PC-3 (cell line): ENCODE results near the gene A4GALT. TPM values are rescaled to one million over a fixed set of nuclear protein-coding genes. Genes with fewer than 3 reads are reported as not detected.

Experiments
- ATAC-seq: fragments of 200-7000 bp; cut with Tn5 transposase; 2 replicates; pipeline ENCODE4 v1.9.1; 2020; ENCODE audit warnings: mild to moderate bottlenecking, moderate library complexity
- BruUV-seq: library from RNA; stranded (reverse); fragments of 400-500 nt; replicated peaks from 2 replicates; lab custom pipeline; 2021; lab: Mats Ljungman, UMichigan
- CTCF ChIA-PET: fragments of 300-600 bp; sonication (Branson Sonifier 250); formaldehyde crosslinking; loops from one replicate; lab custom pipeline; 2022; ENCODE audit warnings: antibody characterized with exemption; lab: Charles Lee
- POLR2A ChIA-PET: fragments of 300-600 bp; sonication (Branson Sonifier 250); formaldehyde crosslinking; loops from one replicate; lab custom pipeline; 2022; ENCODE audit warnings: antibody characterized with exemption; ENCODE audit not compliant: unreplicated experiment; lab: Charles Lee
- DNase-seq: peaks from one replicate; pipeline ENCODE4 v3.0.0-alpha.2; 2015
- H2AFZ ChIP-seq: fragments of 300-600 bp; sonication (generic); 2 replicates; pipeline ENCODE4 v1.6.0; 2016; ENCODE audit warnings: antibody characterized with exemption, low read length
- H3F3A ChIP-seq: fragments of 300-600 bp; sonication (generic); one replicate; pipeline ENCODE4 v1.6.0; 2017; ENCODE audit warnings: antibody characterized with exemption, low read length, control low read depth, mild to moderate bottlenecking; ENCODE audit not compliant: unreplicated experiment
- H3K27ac ChIP-seq: fragments of 300-600 bp; sonication (generic); 2 replicates; pipeline ENCODE4 v1.5.1; 2016; ENCODE audit warnings: mild to moderate bottlenecking, low read length
- H3K27me3 ChIP-seq: fragments of 300-600 bp; sonication (generic); 2 replicates; pipeline ENCODE4 v1.6.1; 2016; ENCODE audit warnings: low read length, mixed read lengths
- H3K36me3 ChIP-seq: fragments of 300-600 bp; sonication (generic); 2 replicates; pipeline ENCODE4 v1.6.1; 2016; ENCODE audit warnings: low read depth, mixed run types, low read length, mixed read lengths
- H3K4me1 ChIP-seq: fragments of 300-600 bp; sonication (generic); 2 replicates; pipeline ENCODE4 v1.5.1; 2016; ENCODE audit warnings: low read length; ENCODE audit not compliant: insufficient read depth
- H3K4me2 ChIP-seq: fragments of 300-600 bp; sonication (generic); 2 replicates; pipeline ENCODE4 v1.6.0; 2016; ENCODE audit warnings: low read length
- H3K4me3 ChIP-seq: fragments of 300-600 bp; sonication (generic); 2 replicates; pipeline ENCODE4 v1.5.1; 2016; ENCODE audit warnings: mild to moderate bottlenecking, low read length, mixed read lengths
- H3K79me2 ChIP-seq: fragments of 300-600 bp; sonication (generic); 2 replicates; pipeline ENCODE4 v1.6.1; 2017; ENCODE audit warnings: low read length, mixed read lengths
- H3K9ac ChIP-seq: fragments of 300-600 bp; sonication (generic); 2 replicates; pipeline ENCODE4 v1.6.0; 2016; ENCODE audit warnings: mild to moderate bottlenecking, low read length
- H3K9me2 ChIP-seq: fragments of 300-600 bp; sonication (generic); replicated peaks from 2 replicates; pipeline ENCODE4 v1.6.1; 2016; ENCODE audit warnings: mixed run types, low read length, mixed read lengths
- H3K9me3 ChIP-seq: fragments of 300-600 bp; sonication (generic); 2 replicates; pipeline ENCODE4 v1.6.1; 2016; ENCODE audit warnings: low read length, mixed read lengths
- H4K20me1 ChIP-seq: fragments of 300-600 bp; sonication (generic); 2 replicates; pipeline ENCODE4 v1.6.1; 2016; ENCODE audit warnings: low read length, mixed read lengths
- CTCF ChIP-seq: fragments of 300-600 bp; sonication (generic); conservative IDR thresholded peaks from 2 replicates; pipeline ENCODE4 v1.5.1; 2017; ENCODE audit warnings: antibody characterized with exemption, low read depth, mild to moderate bottlenecking, low read length
- EZH2 ChIP-seq: fragments of 300-600 bp; sonication (generic); IDR thresholded peaks from one replicate; pipeline ENCODE4 v1.6.1; 2017; ENCODE audit warnings: antibody characterized with exemption, mild to moderate bottlenecking, low read length; ENCODE audit not compliant: unreplicated experiment
- EZH2phosphoT487 ChIP-seq: fragments of 300-600 bp; sonication (generic); IDR thresholded peaks from 2 replicates; pipeline ENCODE4 v1.6.1; 2018; ENCODE audit warnings: mild to moderate bottlenecking, antibody characterized with exemption, low read length, borderline replicate concordance
- intact Hi-C: fragments of 100-400 bp; cut with micrococcal nuclease; formaldehyde crosslinking; loops from 2 replicates; pipeline ENCODE4 v1.9.0; 2023
- total RNA-seq: library from RNA; depleted of rRNA; stranded (reverse); fragments of >200 nt; gene quantifications from 2 replicates; pipeline ENCODE4 v1.2.3, GENCODE V29; 2014

The A4GALT gene
- total RNA-seq, 1 experiment from 2014 or later, result 3.2 TPM

GRCh38 chr22:42664976-42665831 is 55.5 kb downstream of the A4GALT start:
- TF ChIP-seq EZH2, result no peak
- no peak for TF ChIP-seq EZH2phosphoT487
- no peak for TF ChIP-seq CTCF
- Histone ChIP-seq H3K27me3 (no peaks in the 10 kb centered on the region), H2AFZ (no peak overlapping the region), H3K79me2 (no peaks in the 10 kb centered on the region), H3K9me3 (no peaks in the 10 kb centered on the region), H4K20me1 (no peaks in the 10 kb centered on the region), H3K9me2 (no peaks in the 10 kb centered on the region), H3K4me1 (no peaks in the 10 kb centered on the region), H3K4me2 (no peak overlapping the region), H3K9ac (no peak overlapping the region), H3K36me3 (no peaks in the 10 kb centered on the region), H3K4me3 (no peak overlapping the region), H3F3A (no peaks in the 10 kb centered on the region), H3K27ac (no peak overlapping the region)
- ATAC-seq, result no peak
- no TSS peak for BruUV-seq
- no peak for DNase-seq
- POLR2A ChIA-PET, result no interaction called here
- intact Hi-C loops, result no loop called here
- CTCF ChIA-PET, result no interaction called here

GRCh38 chr22:42661985-42662831 is 58.5 kb downstream of the A4GALT start:
- no peak overlapping the region for H3K27ac ChIP-seq
- peak overlapping the region; percentile 75 for H3K4me3 ChIP-seq
- H3K9ac ChIP-seq, result peak overlapping the region; percentile 51
- CTCF ChIA-PET, result no interaction called here
- peak; percentile 91 for ATAC-seq
- no peaks in the 10 kb centered on the region for H3K27me3 ChIP-seq
- no peaks in the 10 kb centered on the region for H4K20me1 ChIP-seq
- H3K79me2 ChIP-seq, result no peaks in the 10 kb centered on the region
- no peaks in the 10 kb centered on the region for H3K9me2 ChIP-seq
- no peaks in the 10 kb centered on the region for H3K36me3 ChIP-seq
- H3K4me2 ChIP-seq, result peak overlapping the region; percentile 97
- POLR2A ChIA-PET, result no interaction called here
- H3K4me1 ChIP-seq, result no peaks in the 10 kb centered on the region
- no peaks in the 10 kb centered on the region for H3F3A ChIP-seq
- TF ChIP-seq EZH2phosphoT487 (no peak), CTCF (peak; percentile 78)
- intact Hi-C loops, result loop anchor here (1.0 kb wide), 1 partner anchor 158 kb away; no protein-coding TSS in a partner anchor
- BruUV-seq, result TSS peak; percentile 56
- no peaks in the 10 kb centered on the region for H3K9me3 ChIP-seq
- DNase-seq, result peak; percentile 76
- peak overlapping the region; percentile 99 for H2AFZ ChIP-seq

- H3K79me2 ChIP-seq, result no peaks in the 10 kb centered on the region
- no peaks in the 10 kb centered on the region for H3K27me3 ChIP-seq
- no peak overlapping the region for H2AFZ ChIP-seq
- TF ChIP-seq EZH2phosphoT487 (no peak), EZH2 (no peak), CTCF (no peak)
- intact Hi-C loops, result no loop called here
- no peaks in the 10 kb centered on the region for H3K9me2 ChIP-seq
- no peaks in the 10 kb centered on the region for H3K9me3 ChIP-seq
- H3K36me3 ChIP-seq, result no peaks in the 10 kb centered on the region
- ChIA-PET CTCF (no interaction called here), POLR2A (no interaction called here)
- H4K20me1 ChIP-seq, result no peaks in the 10 kb centered on the region
- H3K4me3 ChIP-seq, result no peak overlapping the region
- no peaks in the 10 kb centered on the region for H3K4me1 ChIP-seq
- no peaks in the 10 kb centered on the region for H3F3A ChIP-seq
- H3K27ac ChIP-seq, result no peak overlapping the region
- DNase-seq (no peak), ATAC-seq (no peak)
- H3K4me2 ChIP-seq, result no peak overlapping the region
- no TSS peak for BruUV-seq
- no peak overlapping the region for H3K9ac ChIP-seq
These were observed 64.1 kb downstream of the A4GALT start for GRCh38 chr22:42656578-42656977.
